ENCODE results near the gene ACTN4.

DNA sequence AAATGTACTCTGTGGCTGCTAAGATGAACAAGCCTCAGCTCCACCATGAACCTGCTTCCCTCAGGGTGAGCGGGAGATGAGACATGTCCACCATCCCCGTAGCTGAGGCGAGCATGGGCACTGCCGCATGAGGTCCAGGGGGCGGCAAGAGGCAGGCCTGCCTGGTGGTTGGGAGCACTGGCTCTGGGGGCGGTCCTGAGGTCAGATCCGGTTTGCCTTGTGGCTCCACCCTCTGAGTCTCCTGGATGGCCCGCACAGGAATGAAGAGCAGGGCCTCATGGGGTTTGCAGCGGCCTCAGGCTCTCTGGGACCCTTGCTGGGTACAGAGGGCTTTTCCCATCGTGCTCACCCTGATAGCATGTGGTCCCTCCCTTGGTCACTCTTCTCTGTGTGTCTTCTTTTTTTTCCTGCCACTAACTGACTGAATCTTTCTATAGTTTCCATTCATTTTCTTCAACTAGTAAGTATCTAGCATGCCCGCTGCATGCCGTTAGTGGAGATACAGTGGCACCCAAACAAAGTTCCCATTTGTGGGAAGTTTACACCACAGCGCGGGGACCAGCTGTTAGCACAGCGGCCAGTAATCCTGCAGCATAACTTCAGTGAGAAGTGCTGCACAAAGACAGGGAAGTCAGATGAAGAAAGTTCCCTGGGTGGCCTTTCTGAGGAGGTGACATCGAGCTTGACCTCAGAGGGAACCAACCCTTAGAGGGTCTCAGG is 59.5 kb downstream of the ACTN4 start:
- TF ChIP-seq, protein P1, sequence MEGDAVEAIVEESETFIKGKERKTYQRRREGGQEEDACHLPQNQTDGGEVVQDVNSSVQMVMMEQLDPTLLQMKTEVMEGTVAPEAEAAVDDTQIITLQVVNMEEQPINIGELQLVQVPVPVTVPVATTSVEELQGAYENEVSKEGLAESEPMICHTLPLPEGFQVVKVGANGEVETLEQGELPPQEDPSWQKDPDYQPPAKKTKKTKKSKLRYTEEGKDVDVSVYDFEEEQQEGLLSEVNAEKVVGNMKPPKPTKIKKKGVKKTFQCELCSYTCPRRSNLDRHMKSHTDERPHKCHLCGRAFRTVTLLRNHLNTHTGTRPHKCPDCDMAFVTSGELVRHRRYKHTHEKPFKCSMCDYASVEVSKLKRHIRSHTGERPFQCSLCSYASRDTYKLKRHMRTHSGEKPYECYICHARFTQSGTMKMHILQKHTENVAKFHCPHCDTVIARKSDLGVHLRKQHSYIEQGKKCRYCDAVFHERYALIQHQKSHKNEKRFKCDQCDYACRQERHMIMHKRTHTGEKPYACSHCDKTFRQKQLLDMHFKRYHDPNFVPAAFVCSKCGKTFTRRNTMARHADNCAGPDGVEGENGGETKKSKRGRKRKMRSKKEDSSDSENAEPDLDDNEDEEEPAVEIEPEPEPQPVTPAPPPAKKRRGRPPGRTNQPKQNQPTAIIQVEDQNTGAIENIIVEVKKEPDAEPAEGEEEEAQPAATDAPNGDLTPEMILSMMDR (conservative IDR thresholded peaks at IDR 0.05): no peak
- no peak for TF ChIP-seq ZFX (IDR thresholded peaks at IDR 0.05)

All from C4-2B (cell line).